GM10248 (cell line): ENCODE data around the gene RIPPLY2.

Source experiments
- CTCF ChIA-PET: fragments of 300-600 bp; sonication (Branson Sonifier 250); formaldehyde crosslinking; extraction: SDS; loops from one replicate; lab custom pipeline; 2021; ENCODE audit warnings: antibody characterized with exemption; lab: Yijun Ruan, JAX
- POLR2A ChIA-PET: fragments of 350-650 bp; sonication (Branson Sonifier 250); formaldehyde crosslinking; extraction: SDS; loops from one replicate; lab custom pipeline; 2020; ENCODE audit warnings: antibody characterized with exemption; lab: Yijun Ruan, JAX
- DNase-seq: peaks from one replicate; pipeline ENCODE4 v3.0.0; 2012; ENCODE audit errors: extremely low spot score
- CTCF ChIP-seq: IDR thresholded peaks from 2 replicates; pipeline ENCODE4 v1.5.1; 2012; ENCODE audit warnings: mild to moderate bottlenecking, low read depth; ENCODE audit errors: extremely low read depth, missing control alignments, control extremely low read depth

The RIPPLY2 gene

GRCh38 chr6:83847179-83847578 is 6.0 kb upstream of the RIPPLY2 start:
- POLR2A ChIA-PET, result no interaction called here

GRCh38 chr6:83849127-83849526 is 4.0 kb upstream of the RIPPLY2 start:
- ChIA-PET CTCF (interaction anchor here (1.0 kb wide), 1 partner anchor 46 kb away, joined by 3 read pairs; no protein-coding TSS in a partner anchor), POLR2A (no interaction called here)
- no peak for TF ChIP-seq CTCF
- no peak for DNase-seq

More at GRCh38 chr6:83847179-83847578, 6.0 kb upstream of the RIPPLY2 start:
- CTCF ChIA-PET, result interaction anchor here (1.7 to 2.0 kb wide), 2 partner anchors 20 to 381 kb away, joined by 7 read pairs; partner anchors contain the start of gene CEP162
- peak; percentile 18 for DNase-seq
- TF ChIP-seq CTCF, result no peak

- no peak for DNase-seq
- POLR2A ChIA-PET, result no interaction called here
- CTCF ChIA-PET, result interaction anchor here (1.0 kb wide), 1 partner anchor 46 kb away, joined by 3 read pairs; no protein-coding TSS in a partner anchor
- TF ChIP-seq CTCF, result no peak
Measured at GRCh38 chr6:83849610-83850009, 3.5 kb upstream of the RIPPLY2 start.

GRCh38 chr6:83852528-83853177 is 507 bp upstream of the RIPPLY2 start:
- TF ChIP-seq CTCF, result no peak
- ChIA-PET POLR2A (no interaction called here), CTCF (interaction anchor here (0.7 kb wide), 1 partner anchor 14 kb away, joined by 3 read pairs; no protein-coding TSS in a partner anchor)
- no peak for DNase-seq

GRCh38 chr6:83854001-83854501 is 891 bp downstream of the RIPPLY2 start:
- ChIA-PET CTCF (no interaction called here), POLR2A (no interaction called here)
- TF ChIP-seq CTCF, result no peak
- DNase-seq, result no peak

- ChIA-PET POLR2A (no interaction called here), CTCF (no interaction called here)
Measured at GRCh38 chr6:83854766-83855165, 1.6 kb downstream of the RIPPLY2 start.

More at GRCh38 chr6:83854766-83855165, 1.6 kb downstream of the RIPPLY2 start:
- TF ChIP-seq CTCF, result no peak
- no peak for DNase-seq
